Stimulated activated CD4-positive, alpha-beta T cell treated with anti-CD3 and anti-CD28 coated beads, Interleukin-1b, Interleukin-23, amount 100 ng/mL, for 48 hours (primary cell): ENCODE measurements around the gene LHFPL2.

ENCODE experiments used
- DNase-seq: peaks from one replicate; pipeline ENCODE4 v3.0.0-alpha.2; 2020

The LHFPL2 gene

GRCh38 chr5:78593465-78593864 lies 55.1 kb downstream of the LHFPL2 start:
- no peak for DNase-seq

GRCh38 chr5:78592735-78593386 lies 55.7 kb downstream of the LHFPL2 start:
- no peak for DNase-seq

GRCh38 chr5:78591972-78592700 lies 56.4 kb downstream of the LHFPL2 start:
- DNase-seq: no peak

GRCh38 chr5:78591138-78591612 lies 57.4 kb downstream of the LHFPL2 start:
- DNase-seq: no peak

GRCh38 chr5:78589923-78590322 lies 58.6 kb downstream of the LHFPL2 start:
- DNase-seq: no peak

GRCh38 chr5:78588507-78588906 lies 60.1 kb downstream of the LHFPL2 start:
- DNase-seq: no peak

- no peak for DNase-seq
Observed at GRCh38 chr5:78587775-78588291, 60.7 kb downstream of the LHFPL2 start.

- DNase-seq: no peak
Observed at GRCh38 chr5:78587081-78587774, 61.3 kb downstream of the LHFPL2 start.

- DNase-seq: no peak
Observed at GRCh38 chr5:78586251-78586650, 62.3 kb downstream of the LHFPL2 start.

GRCh38 chr5:78578015-78578414 lies 70.6 kb downstream of the LHFPL2 start:
- DNase-seq: no peak

GRCh38 chr5:78577071-78577807 lies 71.3 kb downstream of the LHFPL2 start:
- DNase-seq: no peak

GRCh38 chr5:78576376-78576775 lies 72.2 kb downstream of the LHFPL2 start:
- no peak for DNase-seq

GRCh38 chr5:78574731-78575161 lies 73.8 kb downstream of the LHFPL2 start:
- DNase-seq: no peak

- DNase-seq: no peak
Observed at GRCh38 chr5:78574131-78574673, 74.4 kb downstream of the LHFPL2 start.

- DNase-seq: no peak
Observed at GRCh38 chr5:78573318-78573717, 75.3 kb downstream of the LHFPL2 start.

GRCh38 chr5:78570646-78571045 lies 77.9 kb downstream of the LHFPL2 start:
- DNase-seq: no peak

GRCh38 chr5:78569441-78569840 lies 79.1 kb downstream of the LHFPL2 start:
- no peak for DNase-seq

GRCh38 chr5:78568676-78569075 lies 79.9 kb downstream of the LHFPL2 start:
- no peak for DNase-seq

- DNase-seq: no peak
Observed at GRCh38 chr5:78568212-78568611, 80.4 kb downstream of the LHFPL2 start.

GRCh38 chr5:78567617-78568016 lies 81.0 kb downstream of the LHFPL2 start:
- no peak for DNase-seq

GRCh38 chr5:78566747-78567425 lies 81.7 kb downstream of the LHFPL2 start:
- no peak for DNase-seq

- no peak for DNase-seq
Observed at GRCh38 chr5:78565395-78565794, 83.2 kb downstream of the LHFPL2 start.
